SH-SY5Y (cell line): Measurements from ENCODE around the gene GLTPD2.

ENCODE experiments used
- GATA2 ChIP-seq: IDR thresholded peaks from 2 replicates; pipeline ENCODE4 v1.6.1; 2011; ENCODE audit warnings: mild to moderate bottlenecking, low read depth, low read length
- GATA3 ChIP-seq: IDR thresholded peaks from 2 replicates; pipeline ENCODE4 v1.6.1; 2011; ENCODE audit warnings: low read depth, mild to moderate bottlenecking, low read length, moderate library complexity

The GLTPD2 gene

DNA sequence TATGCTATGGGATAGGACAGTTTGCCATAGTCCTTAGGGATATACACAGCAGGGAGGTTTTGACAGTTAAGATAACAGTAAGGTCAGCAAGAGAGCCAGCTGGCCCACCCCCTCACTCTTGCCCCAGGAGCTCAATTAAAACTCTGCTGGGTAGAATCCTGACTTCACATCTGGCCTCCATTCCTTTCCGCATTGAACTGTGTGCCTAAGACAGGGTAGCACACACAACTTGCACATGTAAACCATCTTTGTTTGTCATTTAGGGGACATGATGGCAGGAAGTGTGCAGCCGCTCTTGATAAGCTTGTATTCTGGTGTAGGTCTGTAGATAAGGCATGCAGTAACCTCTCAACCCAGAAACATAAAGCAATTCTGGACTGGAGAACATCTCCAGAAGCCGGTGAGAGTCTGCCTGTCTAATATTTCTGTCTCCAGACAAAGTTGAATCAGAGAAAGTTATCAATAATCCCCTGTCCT is 49.6 kb downstream of the GLTPD2 start:
- TF ChIP-seq GATA2 (no peak), GATA3 (no peak)

DNA sequence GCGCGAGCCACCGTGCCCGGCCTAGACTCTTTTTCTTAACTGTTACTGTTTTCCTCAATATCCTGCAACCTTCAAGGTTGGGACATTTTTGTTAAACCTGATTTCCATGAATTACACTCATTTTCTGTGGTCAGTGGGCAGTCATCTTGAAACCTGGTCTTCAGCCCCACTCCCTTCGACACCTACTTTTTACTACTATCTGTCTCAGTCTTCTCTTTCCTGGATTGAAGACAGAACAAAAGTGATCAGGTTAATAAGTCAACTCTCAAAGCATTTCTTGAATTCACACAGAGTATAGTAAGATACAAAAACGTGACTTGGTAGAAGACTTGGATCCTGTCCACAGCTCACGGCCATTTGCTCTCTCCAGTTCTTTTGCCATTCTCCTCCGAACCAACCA is 50.5 kb downstream of the GLTPD2 start:
- no peak for TF ChIP-seq GATA3
- no peak for TF ChIP-seq GATA2
